MM.1S (cell line): ENCODE measurements around the gene MIER3.

Experiments
- EZH2 ChIP-seq: fragments of 300-600 bp; sonication (generic); optimal IDR thresholded peaks from 2 replicates; pipeline ENCODE3; 2017; ENCODE audit warnings: low read depth, mild to moderate bottlenecking, antibody characterized with exemption, low read length, mixed read lengths
- EZH2phosphoT487 ChIP-seq: fragments of 300-600 bp; sonication (generic); IDR thresholded peaks from 2 replicates; pipeline ENCODE4 v1.6.1; 2018; ENCODE audit warnings: antibody characterized with exemption, low read length
- TF ChIP-seq, protein P1 (sequence below): fragments of 300-600 bp; sonication (generic); IDR thresholded peaks from 2 replicates; pipeline ENCODE4 v1.5.1; 2016; ENCODE audit warnings: antibody characterized with exemption, low read length, mixed read lengths

DNA sequence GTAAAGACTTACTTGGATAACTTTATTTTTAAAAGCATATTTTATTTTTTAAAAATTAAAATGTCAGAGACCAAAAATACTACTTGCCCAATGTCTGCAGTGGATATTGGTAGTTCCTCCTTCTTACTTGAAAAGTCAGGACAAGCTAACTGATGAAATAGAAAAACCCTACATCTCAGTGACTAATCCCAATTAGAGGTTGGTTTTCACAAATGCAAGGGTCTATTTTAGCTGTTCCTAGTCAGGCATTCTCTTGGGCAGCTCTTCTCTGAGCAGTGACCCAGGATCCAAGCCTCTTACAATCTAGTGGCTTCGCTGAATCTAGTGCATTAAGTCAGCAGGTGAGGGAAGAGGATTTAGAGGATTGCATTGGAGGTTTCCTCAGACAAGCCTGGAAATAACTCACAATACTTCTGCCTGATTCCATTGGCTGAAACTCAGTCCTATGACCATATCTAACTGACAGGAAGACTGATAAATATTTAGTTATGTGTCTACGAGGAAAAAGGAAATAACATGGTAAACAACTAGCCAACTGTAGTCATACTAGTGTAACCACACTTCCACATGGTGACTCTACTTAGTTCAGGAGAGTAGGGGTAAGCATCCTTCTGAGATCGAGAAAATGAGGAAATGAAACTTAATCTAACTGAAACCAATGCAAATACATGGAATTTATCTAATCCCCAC is 34.2 kb upstream of the MIER3 start:
- TF ChIP-seq, protein P1, sequence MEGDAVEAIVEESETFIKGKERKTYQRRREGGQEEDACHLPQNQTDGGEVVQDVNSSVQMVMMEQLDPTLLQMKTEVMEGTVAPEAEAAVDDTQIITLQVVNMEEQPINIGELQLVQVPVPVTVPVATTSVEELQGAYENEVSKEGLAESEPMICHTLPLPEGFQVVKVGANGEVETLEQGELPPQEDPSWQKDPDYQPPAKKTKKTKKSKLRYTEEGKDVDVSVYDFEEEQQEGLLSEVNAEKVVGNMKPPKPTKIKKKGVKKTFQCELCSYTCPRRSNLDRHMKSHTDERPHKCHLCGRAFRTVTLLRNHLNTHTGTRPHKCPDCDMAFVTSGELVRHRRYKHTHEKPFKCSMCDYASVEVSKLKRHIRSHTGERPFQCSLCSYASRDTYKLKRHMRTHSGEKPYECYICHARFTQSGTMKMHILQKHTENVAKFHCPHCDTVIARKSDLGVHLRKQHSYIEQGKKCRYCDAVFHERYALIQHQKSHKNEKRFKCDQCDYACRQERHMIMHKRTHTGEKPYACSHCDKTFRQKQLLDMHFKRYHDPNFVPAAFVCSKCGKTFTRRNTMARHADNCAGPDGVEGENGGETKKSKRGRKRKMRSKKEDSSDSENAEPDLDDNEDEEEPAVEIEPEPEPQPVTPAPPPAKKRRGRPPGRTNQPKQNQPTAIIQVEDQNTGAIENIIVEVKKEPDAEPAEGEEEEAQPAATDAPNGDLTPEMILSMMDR = no peak
- TF ChIP-seq EZH2phosphoT487 (no peak), EZH2 (no peak)
